Measurements from ENCODE around the gene SIPA1L3.

SIPA1L3 gene

GRCh38 chr19:38095411-38096308 lies 188.7 kb downstream of the SIPA1L3 start:
- no peak overlapping the region for H3K4me2 ChIP-seq (ENCODE audit: low read depth, low read length, poor library complexity, severe bottlenecking)
- peaks cover 17% of the 10 kb centered on the region for H3K79me2 ChIP-seq (ENCODE audit: insufficient read depth, low read length)
- H3K9me2 ChIP-seq (replicated peaks; ENCODE audit: insufficient read depth, low read length): no peaks in the 10 kb centered on the region
- no peaks in the 10 kb centered on the region for H3F3A ChIP-seq (ENCODE audit: insufficient read depth)
- peaks cover 9% of the 10 kb centered on the region for H3K36me3 ChIP-seq (ENCODE audit: low read length)
- no peaks in the 10 kb centered on the region for H4K20me1 ChIP-seq (ENCODE audit: low read depth, low read length)
- H3K9me3 ChIP-seq (ENCODE audit: insufficient read depth, low read length): no peaks in the 10 kb centered on the region
- TF ChIP-seq CTCF (IDR thresholded peaks at IDR 0.05; ENCODE audit: insufficient read depth, low read length, poor library complexity, severe bottlenecking) (peak; percentile 33), EZH2phosphoT487 (conservative IDR thresholded peaks at IDR 0.05; ENCODE audit: low read length) (no peak)
- no peak overlapping the region for H3K4me3 ChIP-seq (ENCODE audit: insufficient read depth, low read length, poor library complexity, severe bottlenecking)
- no peak overlapping the region for H3K27ac ChIP-seq (ENCODE audit: low read depth, low read length)
- no peaks in the 10 kb centered on the region for H3K27me3 ChIP-seq (ENCODE audit: low read length)
- no peak overlapping the region for H2AFZ ChIP-seq (ENCODE audit: low read depth, low read length, severe bottlenecking)
- no peak overlapping the region for H3K9ac ChIP-seq (ENCODE audit: low read length)

GRCh38 chr19:38099966-38100365 lies 193.0 kb downstream of the SIPA1L3 start:
- no peak overlapping the region for H2AFZ ChIP-seq (ENCODE audit: low read depth, low read length, severe bottlenecking)
- no peaks in the 10 kb centered on the region for H4K20me1 ChIP-seq (ENCODE audit: low read depth, low read length)
- no peak overlapping the region for H3K4me3 ChIP-seq (ENCODE audit: insufficient read depth, low read length, poor library complexity, severe bottlenecking)
- no peaks in the 10 kb centered on the region for H3K9me3 ChIP-seq (ENCODE audit: insufficient read depth, low read length)
- peaks cover 11% of the 10 kb centered on the region for H3K79me2 ChIP-seq (ENCODE audit: insufficient read depth, low read length)
- peaks cover 9% of the 10 kb centered on the region for H3K36me3 ChIP-seq (ENCODE audit: low read length)
- TF ChIP-seq CTCF (IDR thresholded peaks at IDR 0.05; ENCODE audit: insufficient read depth, low read length, poor library complexity, severe bottlenecking) (no peak), EZH2phosphoT487 (conservative IDR thresholded peaks at IDR 0.05; ENCODE audit: low read length) (no peak)
- no peaks in the 10 kb centered on the region for H3F3A ChIP-seq (ENCODE audit: insufficient read depth)
- H3K27ac ChIP-seq (ENCODE audit: low read depth, low read length): no peak overlapping the region
- H3K9ac ChIP-seq (ENCODE audit: low read length): no peak overlapping the region
- no peaks in the 10 kb centered on the region for H3K27me3 ChIP-seq (ENCODE audit: low read length)
- no peak overlapping the region for H3K4me2 ChIP-seq (ENCODE audit: low read depth, low read length, poor library complexity, severe bottlenecking)
- no peaks in the 10 kb centered on the region for H3K9me2 ChIP-seq (replicated peaks; ENCODE audit: insufficient read depth, low read length)

GRCh38 chr19:38100589-38100988 lies 193.6 kb downstream of the SIPA1L3 start:
- Histone ChIP-seq H2AFZ (ENCODE audit: low read depth, low read length, severe bottlenecking) (no peak overlapping the region), H3K9me2 (replicated peaks; ENCODE audit: insufficient read depth, low read length) (no peaks in the 10 kb centered on the region), H3K4me3 (ENCODE audit: insufficient read depth, low read length, poor library complexity, severe bottlenecking) (no peak overlapping the region), H3K27ac (ENCODE audit: low read depth, low read length) (no peak overlapping the region), H3K36me3 (ENCODE audit: low read length) (peaks cover 12% of the 10 kb centered on the region), H3K27me3 (ENCODE audit: low read length) (no peaks in the 10 kb centered on the region), H4K20me1 (ENCODE audit: low read depth, low read length) (no peaks in the 10 kb centered on the region), H3K79me2 (ENCODE audit: insufficient read depth, low read length) (peaks cover 11% of the 10 kb centered on the region), H3K9ac (ENCODE audit: low read length) (no peak overlapping the region), H3F3A (ENCODE audit: insufficient read depth) (no peaks in the 10 kb centered on the region), H3K9me3 (ENCODE audit: insufficient read depth, low read length) (no peaks in the 10 kb centered on the region), H3K4me2 (ENCODE audit: low read depth, low read length, poor library complexity, severe bottlenecking) (no peak overlapping the region)
- TF ChIP-seq EZH2phosphoT487 (conservative IDR thresholded peaks at IDR 0.05; ENCODE audit: low read length) (no peak), CTCF (IDR thresholded peaks at IDR 0.05; ENCODE audit: insufficient read depth, low read length, poor library complexity, severe bottlenecking) (no peak)

All from SU-DHL-6 (cell line).